ENCODE results near the gene KIDINS220. TPM values are rescaled to one million over a fixed set of nuclear protein-coding genes. Genes with fewer than 3 reads are reported as not detected.

Gene KIDINS220
- total and polyA plus RNA-seq, 2 experiments from 2014 or later, result 24.2 to 77.5 TPM

DNA sequence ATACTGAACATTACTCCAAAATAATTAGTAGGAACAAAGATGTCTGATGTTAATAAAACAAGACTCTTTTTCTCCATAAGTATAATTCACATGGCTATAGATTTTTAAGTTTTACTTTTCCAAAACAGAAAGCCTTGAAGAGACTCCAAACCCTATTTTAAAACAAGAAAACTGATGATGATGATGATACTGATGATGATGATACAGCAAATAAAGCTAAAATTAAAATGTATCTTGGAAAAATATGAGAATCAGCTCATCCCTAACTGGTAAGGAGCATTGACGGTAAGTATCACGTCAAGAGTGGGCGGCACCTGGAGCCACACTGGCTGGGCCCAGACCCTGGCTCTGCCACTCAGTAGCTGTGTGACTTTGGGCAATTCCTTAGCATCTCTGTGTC is 116.0 kb downstream of the KIDINS220 start:
- H3K9me3 ChIP-seq (ENCODE audit: low read depth), result no peaks in the 10 kb centered on the region
- H3K9me2 ChIP-seq (replicated peaks; ENCODE audit: insufficient read depth), result no peaks in the 10 kb centered on the region
- no peak for DNase-seq (ENCODE audit: low spot score)
- H3K79me2 ChIP-seq, result no peaks in the 10 kb centered on the region
- TF ChIP-seq EZH2 (IDR thresholded peaks at IDR 0.05; ENCODE audit: borderline replicate concordance), result no peak
- TF ChIP-seq, protein P1, sequence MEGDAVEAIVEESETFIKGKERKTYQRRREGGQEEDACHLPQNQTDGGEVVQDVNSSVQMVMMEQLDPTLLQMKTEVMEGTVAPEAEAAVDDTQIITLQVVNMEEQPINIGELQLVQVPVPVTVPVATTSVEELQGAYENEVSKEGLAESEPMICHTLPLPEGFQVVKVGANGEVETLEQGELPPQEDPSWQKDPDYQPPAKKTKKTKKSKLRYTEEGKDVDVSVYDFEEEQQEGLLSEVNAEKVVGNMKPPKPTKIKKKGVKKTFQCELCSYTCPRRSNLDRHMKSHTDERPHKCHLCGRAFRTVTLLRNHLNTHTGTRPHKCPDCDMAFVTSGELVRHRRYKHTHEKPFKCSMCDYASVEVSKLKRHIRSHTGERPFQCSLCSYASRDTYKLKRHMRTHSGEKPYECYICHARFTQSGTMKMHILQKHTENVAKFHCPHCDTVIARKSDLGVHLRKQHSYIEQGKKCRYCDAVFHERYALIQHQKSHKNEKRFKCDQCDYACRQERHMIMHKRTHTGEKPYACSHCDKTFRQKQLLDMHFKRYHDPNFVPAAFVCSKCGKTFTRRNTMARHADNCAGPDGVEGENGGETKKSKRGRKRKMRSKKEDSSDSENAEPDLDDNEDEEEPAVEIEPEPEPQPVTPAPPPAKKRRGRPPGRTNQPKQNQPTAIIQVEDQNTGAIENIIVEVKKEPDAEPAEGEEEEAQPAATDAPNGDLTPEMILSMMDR (IDR thresholded peaks at IDR 0.05; ENCODE audit: poor library complexity), result no peak
- TF ChIP-seq EZH2phosphoT487 (IDR thresholded peaks at IDR 0.05; ENCODE audit: low read depth, severe bottlenecking, unreplicated experiment), result no peak
- no peak overlapping the region for H3K4me2 ChIP-seq
- no peaks in the 10 kb centered on the region for H3K4me1 ChIP-seq (ENCODE audit: insufficient read depth)
- no peak overlapping the region for H2AFZ ChIP-seq
- H3K4me3 ChIP-seq, result no peak overlapping the region
- no peaks in the 10 kb centered on the region for H3K27me3 ChIP-seq
- WGBS (ENCODE audit: low lambda C conversion rate, missing lambda C conversion rate), result 94% methylated on average over 3 of the region's 3 CpGs
- H4K20me1 ChIP-seq (ENCODE audit: insufficient read depth, poor library complexity, severe bottlenecking), result no peaks in the 10 kb centered on the region
- no peak overlapping the region for H3K27ac ChIP-seq
- H3K36me3 ChIP-seq (replicated peaks; ENCODE audit: insufficient read depth, low read depth), result no peaks in the 10 kb centered on the region

DNA sequence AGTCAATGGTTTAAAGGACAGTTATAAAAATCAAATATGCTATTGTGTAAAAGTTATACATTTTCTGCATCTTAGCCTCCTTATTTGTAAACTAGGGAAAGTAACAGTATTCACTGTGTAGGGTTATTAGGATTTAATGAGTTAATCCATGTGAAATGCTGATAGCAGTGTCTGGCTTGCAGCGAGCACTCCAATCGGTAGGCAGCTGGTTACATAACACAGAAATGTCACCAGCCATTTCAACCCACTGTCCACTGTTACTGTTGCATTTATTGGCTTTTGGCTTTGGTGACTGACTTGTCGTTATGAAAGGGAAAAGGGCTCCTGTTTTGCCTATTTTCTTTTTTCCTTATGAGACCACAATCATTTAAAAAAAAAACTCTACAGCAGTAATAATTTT is 116.7 kb downstream of the KIDINS220 start:
- no peak overlapping the region for H3K4me2 ChIP-seq

DNA sequence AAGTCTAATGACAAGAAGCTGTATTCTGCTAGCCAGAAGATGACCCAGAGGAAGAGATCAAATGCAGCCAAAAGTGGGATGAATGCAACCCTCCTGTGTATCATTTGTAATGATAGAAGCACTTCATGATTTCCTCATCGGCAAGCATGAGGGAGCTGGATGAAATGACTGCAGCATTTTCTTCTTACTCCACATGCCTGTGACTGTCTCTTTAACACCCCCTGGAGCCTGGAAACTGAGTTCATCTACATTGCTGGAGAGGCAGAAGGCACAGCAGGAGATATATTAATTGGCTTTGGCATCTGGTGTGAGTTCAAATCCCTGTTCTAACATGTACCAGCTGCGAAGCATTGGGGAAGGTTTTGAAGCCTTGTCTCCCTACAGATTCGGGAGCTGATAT is 117.9 kb downstream of the KIDINS220 start:
- WGBS (ENCODE audit: low lambda C conversion rate, missing lambda C conversion rate), result 90% methylated on average over 3 of the region's 3 CpGs
- Histone ChIP-seq H2AFZ (no peak overlapping the region), H4K20me1 (ENCODE audit: insufficient read depth, poor library complexity, severe bottlenecking) (no peaks in the 10 kb centered on the region), H3K9me2 (replicated peaks; ENCODE audit: insufficient read depth) (no peaks in the 10 kb centered on the region), H3K79me2 (no peaks in the 10 kb centered on the region), H3K36me3 (replicated peaks; ENCODE audit: insufficient read depth, low read depth) (no peaks in the 10 kb centered on the region), H3K4me3 (no peak overlapping the region), H3K9me3 (ENCODE audit: low read depth) (no peaks in the 10 kb centered on the region), H3K27ac (no peak overlapping the region), H3K27me3 (no peaks in the 10 kb centered on the region), H3K4me1 (ENCODE audit: insufficient read depth) (no peaks in the 10 kb centered on the region), H3K4me2 (no peak overlapping the region)
- no peak for TF ChIP-seq EZH2 (IDR thresholded peaks at IDR 0.05; ENCODE audit: borderline replicate concordance)
- TF ChIP-seq, protein P1 (IDR thresholded peaks at IDR 0.05; ENCODE audit: poor library complexity), result no peak
- TF ChIP-seq EZH2phosphoT487 (IDR thresholded peaks at IDR 0.05; ENCODE audit: low read depth, severe bottlenecking, unreplicated experiment), result no peak
- DNase-seq (ENCODE audit: low spot score), result no peak

More for the DNA sequence above, 116.7 kb downstream of the KIDINS220 start:
- no peaks in the 10 kb centered on the region for H3K9me2 ChIP-seq (replicated peaks; ENCODE audit: insufficient read depth)
- H3K9me3 ChIP-seq (ENCODE audit: low read depth), result no peaks in the 10 kb centered on the region
- H3K79me2 ChIP-seq, result no peaks in the 10 kb centered on the region
- H3K27me3 ChIP-seq, result no peaks in the 10 kb centered on the region
- TF ChIP-seq EZH2 (IDR thresholded peaks at IDR 0.05; ENCODE audit: borderline replicate concordance) (no peak), EZH2phosphoT487 (IDR thresholded peaks at IDR 0.05; ENCODE audit: low read depth, severe bottlenecking, unreplicated experiment) (no peak)
- TF ChIP-seq, protein P1 (IDR thresholded peaks at IDR 0.05; ENCODE audit: poor library complexity), result no peak
- H3K27ac ChIP-seq, result no peak overlapping the region
- no peak for DNase-seq (ENCODE audit: low spot score)
- H3K4me3 ChIP-seq, result no peak overlapping the region
- no peaks in the 10 kb centered on the region for H4K20me1 ChIP-seq (ENCODE audit: insufficient read depth, poor library complexity, severe bottlenecking)
- H3K4me1 ChIP-seq (ENCODE audit: insufficient read depth), result no peaks in the 10 kb centered on the region
- no peaks in the 10 kb centered on the region for H3K36me3 ChIP-seq (replicated peaks; ENCODE audit: insufficient read depth, low read depth)
- WGBS (ENCODE audit: low lambda C conversion rate, missing lambda C conversion rate), result 58% methylated on average over 3 of the region's 3 CpGs
- no peak overlapping the region for H2AFZ ChIP-seq

DNA sequence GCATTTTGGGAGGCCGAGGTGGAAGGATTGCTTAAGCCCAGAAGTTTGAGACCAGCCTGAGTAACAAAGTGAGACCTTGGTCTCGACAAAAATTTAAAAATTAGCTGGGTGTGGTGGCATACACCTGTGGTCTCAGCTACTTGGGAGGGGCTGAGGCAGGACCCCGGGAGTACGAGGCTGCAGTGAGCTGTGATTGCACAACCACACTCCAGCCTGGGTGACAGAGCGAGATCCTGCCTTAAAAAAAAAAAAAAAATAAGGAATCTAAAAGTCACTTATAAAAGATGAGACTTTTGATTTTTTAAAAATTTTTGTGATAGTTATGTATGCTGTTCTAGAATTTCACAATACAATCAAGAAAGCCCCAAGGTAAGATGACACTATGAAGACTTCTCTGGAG is 122.4 kb downstream of the KIDINS220 start:
- Histone ChIP-seq H3K4me2 (no peak overlapping the region), H4K20me1 (ENCODE audit: insufficient read depth, poor library complexity, severe bottlenecking) (no peaks in the 10 kb centered on the region), H2AFZ (no peak overlapping the region), H3K27ac (no peak overlapping the region), H3K4me3 (no peak overlapping the region), H3K36me3 (replicated peaks; ENCODE audit: insufficient read depth, low read depth) (no peaks in the 10 kb centered on the region), H3K79me2 (no peaks in the 10 kb centered on the region), H3K4me1 (ENCODE audit: insufficient read depth) (no peaks in the 10 kb centered on the region), H3K9me3 (ENCODE audit: low read depth) (no peaks in the 10 kb centered on the region), H3K27me3 (no peaks in the 10 kb centered on the region), H3K9me2 (replicated peaks; ENCODE audit: insufficient read depth) (no peaks in the 10 kb centered on the region)
- 98% methylated on average over 4 of the region's 5 CpGs for WGBS (ENCODE audit: low lambda C conversion rate, missing lambda C conversion rate)
- DNase-seq (ENCODE audit: low spot score), result no peak
- TF ChIP-seq EZH2 (IDR thresholded peaks at IDR 0.05; ENCODE audit: borderline replicate concordance), result no peak
- TF ChIP-seq, protein P1 (IDR thresholded peaks at IDR 0.05; ENCODE audit: poor library complexity), result no peak
